D721Med (cell line): ENCODE measurements around the gene ZNF804B.

ENCODE experiments used
- DNase-seq: peaks from one replicate; pipeline ENCODE4 v3.0.0; 2011; ENCODE audit warnings: low spot score; ENCODE audit not compliant: insufficient read length
- FAIRE-seq: peaks from 2 replicates; lab custom pipeline; 2011; peaks lifted over from hg19 to GRCh38; lab: Jason Lieb, UNC
- TF ChIP-seq, protein P1 (sequence below): IDR thresholded peaks from 2 replicates; pipeline ENCODE4 v1.5.1; 2012; ENCODE audit warnings: mild to moderate bottlenecking, control low read depth; ENCODE audit not compliant: insufficient read depth; ENCODE audit errors: missing control alignments

Gene ZNF804B

DNA sequence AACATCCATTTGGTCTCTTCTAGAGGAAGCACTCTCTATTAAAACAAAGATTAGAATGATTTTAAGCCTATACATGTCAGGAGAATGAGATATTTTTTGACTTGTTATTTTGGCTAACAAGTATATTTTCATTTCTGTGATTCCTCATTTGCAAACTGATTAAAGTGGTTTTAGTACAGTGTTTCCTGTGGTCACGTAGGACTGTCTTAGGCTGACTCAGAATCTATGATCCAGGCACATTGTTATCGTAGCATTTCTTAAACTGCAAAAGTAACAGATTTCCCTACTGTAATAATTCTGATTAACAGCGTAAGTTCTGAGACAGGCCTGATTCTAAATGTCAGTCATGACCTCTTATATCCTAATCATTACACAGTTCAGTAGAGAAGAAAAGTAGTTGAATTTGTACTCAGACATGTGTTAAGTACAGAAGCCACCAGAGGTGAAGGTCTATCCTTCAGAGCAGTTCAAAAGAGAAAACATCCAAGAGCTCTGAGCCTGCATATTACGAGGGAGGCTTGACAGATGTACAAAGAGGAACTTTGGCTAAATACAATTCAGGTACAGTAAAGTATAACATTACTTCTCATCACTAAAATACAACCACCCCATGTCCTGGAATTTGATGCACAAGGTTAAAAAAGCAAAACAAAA lies 160.1 kb downstream of the ZNF804B start:
- TF ChIP-seq, protein P1, sequence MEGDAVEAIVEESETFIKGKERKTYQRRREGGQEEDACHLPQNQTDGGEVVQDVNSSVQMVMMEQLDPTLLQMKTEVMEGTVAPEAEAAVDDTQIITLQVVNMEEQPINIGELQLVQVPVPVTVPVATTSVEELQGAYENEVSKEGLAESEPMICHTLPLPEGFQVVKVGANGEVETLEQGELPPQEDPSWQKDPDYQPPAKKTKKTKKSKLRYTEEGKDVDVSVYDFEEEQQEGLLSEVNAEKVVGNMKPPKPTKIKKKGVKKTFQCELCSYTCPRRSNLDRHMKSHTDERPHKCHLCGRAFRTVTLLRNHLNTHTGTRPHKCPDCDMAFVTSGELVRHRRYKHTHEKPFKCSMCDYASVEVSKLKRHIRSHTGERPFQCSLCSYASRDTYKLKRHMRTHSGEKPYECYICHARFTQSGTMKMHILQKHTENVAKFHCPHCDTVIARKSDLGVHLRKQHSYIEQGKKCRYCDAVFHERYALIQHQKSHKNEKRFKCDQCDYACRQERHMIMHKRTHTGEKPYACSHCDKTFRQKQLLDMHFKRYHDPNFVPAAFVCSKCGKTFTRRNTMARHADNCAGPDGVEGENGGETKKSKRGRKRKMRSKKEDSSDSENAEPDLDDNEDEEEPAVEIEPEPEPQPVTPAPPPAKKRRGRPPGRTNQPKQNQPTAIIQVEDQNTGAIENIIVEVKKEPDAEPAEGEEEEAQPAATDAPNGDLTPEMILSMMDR, result no peak
- FAIRE-seq, result no peak
- no peak for DNase-seq

DNA sequence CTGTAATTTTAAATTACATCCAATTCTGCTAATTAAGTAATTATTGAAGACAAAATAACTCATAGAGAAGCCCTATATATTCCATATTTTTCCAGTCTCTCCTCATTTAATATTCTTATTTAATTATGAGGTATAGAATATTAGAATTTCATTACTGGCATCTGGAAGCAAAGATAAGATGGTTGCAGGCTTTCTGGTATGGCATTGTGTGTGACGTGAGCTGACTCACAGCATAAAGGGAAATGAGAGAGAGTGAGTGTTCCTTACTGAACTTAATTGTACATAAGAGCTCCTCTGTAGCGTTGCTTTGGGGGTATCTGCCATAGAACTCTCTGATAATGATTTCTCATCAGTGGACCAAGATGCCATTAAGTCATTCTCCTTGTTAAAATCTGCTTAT lies 163.4 kb downstream of the ZNF804B start:
- FAIRE-seq (no peak), DNase-seq (no peak)
- TF ChIP-seq, protein P1, result no peak

DNA sequence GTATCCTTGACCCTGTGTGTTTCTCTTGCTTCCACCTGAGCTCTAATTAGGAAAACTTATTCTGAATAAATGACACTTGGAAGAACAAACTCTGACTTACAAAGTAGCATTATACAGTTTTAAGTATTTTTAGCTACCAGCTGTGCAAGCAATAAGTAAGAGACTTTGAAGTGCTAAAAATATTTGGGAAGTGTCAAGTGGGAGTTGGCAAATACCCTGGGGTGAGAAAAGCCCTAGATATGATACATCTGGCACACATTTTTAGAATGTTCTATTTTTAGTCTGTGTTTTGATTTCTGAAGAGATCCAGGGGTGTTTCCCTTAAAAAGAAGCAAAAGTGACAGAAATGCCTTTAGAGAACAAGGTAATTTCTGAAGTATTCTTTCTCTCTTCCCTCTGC lies 168.8 kb downstream of the ZNF804B start:
- FAIRE-seq (no peak), DNase-seq (no peak)
- TF ChIP-seq, protein P1, result no peak

- FAIRE-seq (no peak), DNase-seq (no peak)
- TF ChIP-seq, protein P1, result no peak
These were observed 170.2 kb downstream of the ZNF804B start for GRCh38 chr7:88929719-88930118.

GRCh38 chr7:88933285-88933684 lies 173.8 kb downstream of the ZNF804B start:
- DNase-seq (no peak), FAIRE-seq (no peak)
- TF ChIP-seq, protein P1, result no peak

- no peak for FAIRE-seq
- DNase-seq, result no peak
These were observed 183.5 kb downstream of the ZNF804B start for GRCh38 chr7:88942815-88943501.

More at GRCh38 chr7:88942815-88943501, 183.5 kb downstream of the ZNF804B start:
- TF ChIP-seq, protein P1, result no peak
